PC-3 (cell line): ENCODE results near the gene ARHGEF28.

Experiments used
- EZH2 ChIP-seq: fragments of 300-600 bp; sonication (generic); IDR thresholded peaks from one replicate; pipeline ENCODE4 v1.6.1; 2017; ENCODE audit warnings: antibody characterized with exemption, mild to moderate bottlenecking, low read length; ENCODE audit not compliant: unreplicated experiment
- EZH2phosphoT487 ChIP-seq: fragments of 300-600 bp; sonication (generic); IDR thresholded peaks from 2 replicates; pipeline ENCODE4 v1.6.1; 2018; ENCODE audit warnings: mild to moderate bottlenecking, antibody characterized with exemption, low read length, borderline replicate concordance
- TF ChIP-seq, protein P1 (sequence below): fragments of 300-600 bp; sonication (generic); conservative IDR thresholded peaks from 2 replicates; pipeline ENCODE4 v1.5.1; 2017; ENCODE audit warnings: antibody characterized with exemption, low read depth, mild to moderate bottlenecking, low read length

DNA sequence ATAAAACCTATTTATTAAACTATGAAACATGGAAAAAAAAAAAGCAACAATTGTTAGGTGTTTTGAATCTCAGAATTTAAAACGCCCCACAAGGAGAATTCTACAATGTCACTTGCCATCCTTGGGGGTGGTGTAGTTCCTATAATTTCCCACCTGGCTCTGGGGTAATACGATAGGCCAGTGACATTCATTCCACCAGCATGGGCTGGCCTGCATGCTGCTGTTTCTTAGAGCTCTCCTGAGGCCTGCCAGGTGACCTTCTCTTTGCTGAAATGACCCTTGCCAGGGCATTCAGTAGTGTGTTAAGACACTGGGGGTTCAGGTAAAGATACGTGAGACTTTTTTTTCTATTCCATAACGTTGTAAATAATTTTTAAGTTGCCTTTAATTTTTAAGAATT, 10.0 kb upstream of the ARHGEF28 start:
- TF ChIP-seq, protein P1, sequence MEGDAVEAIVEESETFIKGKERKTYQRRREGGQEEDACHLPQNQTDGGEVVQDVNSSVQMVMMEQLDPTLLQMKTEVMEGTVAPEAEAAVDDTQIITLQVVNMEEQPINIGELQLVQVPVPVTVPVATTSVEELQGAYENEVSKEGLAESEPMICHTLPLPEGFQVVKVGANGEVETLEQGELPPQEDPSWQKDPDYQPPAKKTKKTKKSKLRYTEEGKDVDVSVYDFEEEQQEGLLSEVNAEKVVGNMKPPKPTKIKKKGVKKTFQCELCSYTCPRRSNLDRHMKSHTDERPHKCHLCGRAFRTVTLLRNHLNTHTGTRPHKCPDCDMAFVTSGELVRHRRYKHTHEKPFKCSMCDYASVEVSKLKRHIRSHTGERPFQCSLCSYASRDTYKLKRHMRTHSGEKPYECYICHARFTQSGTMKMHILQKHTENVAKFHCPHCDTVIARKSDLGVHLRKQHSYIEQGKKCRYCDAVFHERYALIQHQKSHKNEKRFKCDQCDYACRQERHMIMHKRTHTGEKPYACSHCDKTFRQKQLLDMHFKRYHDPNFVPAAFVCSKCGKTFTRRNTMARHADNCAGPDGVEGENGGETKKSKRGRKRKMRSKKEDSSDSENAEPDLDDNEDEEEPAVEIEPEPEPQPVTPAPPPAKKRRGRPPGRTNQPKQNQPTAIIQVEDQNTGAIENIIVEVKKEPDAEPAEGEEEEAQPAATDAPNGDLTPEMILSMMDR, result no peak
- TF ChIP-seq EZH2, result no peak
- no peak for TF ChIP-seq EZH2phosphoT487
